NB4 (cell line): ENCODE results near the gene MMS19.

Source experiments
- CTCF ChIP-seq: IDR thresholded peaks from one replicate; pipeline ENCODE4 v1.5.1; 2012; ENCODE audit warnings: low read depth, low read length
- POLR2A ChIP-seq: IDR thresholded peaks from 2 replicates; pipeline ENCODE4 v1.6.1; 2011; ENCODE audit warnings: mild to moderate bottlenecking; ENCODE audit not compliant: insufficient read length; ENCODE audit errors: extremely low read depth
- TF ChIP-seq, protein P1 (sequence below): IDR thresholded peaks from 2 replicates; pipeline ENCODE4 v1.6.1; 2011; ENCODE audit warnings: low read depth, low read length

GRCh38 chr10:97517778-97518300, 19.6 kb upstream of the MMS19 start:
- TF ChIP-seq POLR2A (no peak), CTCF (no peak)
- TF ChIP-seq, protein P1, sequence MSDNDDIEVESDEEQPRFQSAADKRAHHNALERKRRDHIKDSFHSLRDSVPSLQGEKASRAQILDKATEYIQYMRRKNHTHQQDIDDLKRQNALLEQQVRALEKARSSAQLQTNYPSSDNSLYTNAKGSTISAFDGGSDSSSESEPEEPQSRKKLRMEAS = no peak
